Upper lobe of left lung (tissue), 4 donors: Measurements from ENCODE around the gene TRIM65.

Experiments
- CTCF ChIP-seq, 6 experiments: fragments of 450-650 bp in 4 of 6; fragments of 200-600 bp in 2 of 6; sonication (generic) in 2 of 6; IDR thresholded peaks; one replicate each; pipeline ENCODE4 v1.5.1; 2016 to 2019; ENCODE audit warnings: antibody characterized with exemption in 6 of 6
- EP300 ChIP-seq, 4 donors: sonication (generic); formaldehyde crosslinking; IDR thresholded peaks; one replicate each; pipeline ENCODE4 v1.5.1; 2017; ENCODE audit warnings: antibody characterized with exemption in 4 of 4, control low read depth in 2 of 4
- POLR2A ChIP-seq, 4 donors: fragments of 450-650 bp; IDR thresholded peaks; one replicate each; pipeline ENCODE4 v1.5.1; 2016 to 2017; ENCODE audit warnings: antibody characterized with exemption in 4 of 4, mild to moderate bottlenecking in 2 of 4
- POLR2AphosphoS5 ChIP-seq, 2 donors: sonication (generic); formaldehyde crosslinking; IDR thresholded peaks; one replicate each; pipeline ENCODE4 v1.5.1; 2017; ENCODE audit warnings: antibody characterized with exemption in 2 of 2

- no peak for TF ChIP-seq CTCF (IDR thresholded peaks at IDR 0.05)
- no peak for TF ChIP-seq POLR2AphosphoS5 (IDR thresholded peaks at IDR 0.05)
- TF ChIP-seq POLR2A (IDR thresholded peaks at IDR 0.05), result no peak
- TF ChIP-seq EP300 (IDR thresholded peaks at IDR 0.05), result no peak
Observed at GRCh38 chr17:75899353-75899752, 2.6 kb upstream of the TRIM65 start.
